ENCODE data around the gene BRMS1L. TPM values are rescaled to one million over a fixed set of nuclear protein-coding genes. Genes with fewer than 3 reads are reported as not detected.

Gene BRMS1L
- total RNA-seq, 1 donor = 5.6 TPM

GRCh38 chr14:35797796-35798195, 28.3 kb upstream of the BRMS1L start:
- no peak for DNase-seq (ENCODE audit: low read depth)
- TF ChIP-seq CTCF (IDR thresholded peaks at IDR 0.05; ENCODE audit: insufficient read depth, low read depth, low read length) = no peak
- no peak overlapping the region for H3K4me3 ChIP-seq (ENCODE audit: low read depth, low read length)

- no peak for DNase-seq (ENCODE audit: low read depth)
- H3K4me3 ChIP-seq (ENCODE audit: low read depth, low read length) = no peak overlapping the region
- no peak for TF ChIP-seq CTCF (IDR thresholded peaks at IDR 0.05; ENCODE audit: insufficient read depth, low read depth, low read length)
Measured at GRCh38 chr14:35806006-35806907, 19.9 kb upstream of the BRMS1L start.

- no peak for DNase-seq (ENCODE audit: low read depth)
- no peak for TF ChIP-seq CTCF (IDR thresholded peaks at IDR 0.05; ENCODE audit: insufficient read depth, low read depth, low read length)
- peak overlapping the region; percentile 82 for H3K4me3 ChIP-seq (ENCODE audit: low read depth, low read length)
Measured at GRCh38 chr14:35807131-35807961, 18.8 kb upstream of the BRMS1L start.

DNA sequence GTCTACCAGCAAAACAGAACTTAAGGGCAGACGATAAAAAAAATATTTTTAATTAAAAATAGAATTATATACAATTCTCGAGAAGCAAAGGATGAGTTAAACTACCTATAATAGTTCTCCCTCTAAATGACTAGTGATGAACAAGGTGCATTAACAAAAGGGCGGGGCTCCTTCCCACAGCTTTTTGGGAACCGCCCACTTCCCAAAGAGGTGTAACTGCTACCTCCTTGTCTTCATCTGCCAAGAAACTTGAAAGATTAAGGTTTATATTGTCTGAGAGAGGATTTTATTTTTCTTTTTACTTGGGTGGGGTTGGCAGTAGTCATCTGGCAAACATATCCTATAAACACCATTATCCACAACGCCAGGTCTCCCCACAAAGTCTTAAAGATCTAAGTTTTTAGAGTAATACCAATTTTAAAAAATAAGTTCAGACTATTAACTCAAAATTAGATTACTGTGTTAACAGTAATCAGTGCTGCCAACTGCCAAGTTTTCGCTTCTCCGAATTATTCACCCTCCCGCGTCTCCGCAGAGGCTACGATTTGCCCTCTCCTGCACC, 18.0 kb upstream of the BRMS1L start:
- no peak for TF ChIP-seq CTCF (IDR thresholded peaks at IDR 0.05; ENCODE audit: insufficient read depth, low read depth, low read length)
- peak overlapping the region; percentile 82 for H3K4me3 ChIP-seq (ENCODE audit: low read depth, low read length)
- DNase-seq (ENCODE audit: low read depth) = no peak

- DNase-seq (ENCODE audit: low read depth) = peak; percentile 98
- peak within 1 kb of the TSS; percentile 82 for H3K4me3 ChIP-seq (ENCODE audit: low read depth, low read length)
- peak; percentile 40 for TF ChIP-seq CTCF (IDR thresholded peaks at IDR 0.05; ENCODE audit: insufficient read depth, low read depth, low read length)
Measured at GRCh38 chr14:35808638-35809563, 17.2 kb upstream of the BRMS1L start, which contains the start of gene RALGAPA1. Gene RALGAPA1 (minus strand): TSS chr14:35809295. CDS start chr14:35808835, 460 bp downstream.

DNA sequence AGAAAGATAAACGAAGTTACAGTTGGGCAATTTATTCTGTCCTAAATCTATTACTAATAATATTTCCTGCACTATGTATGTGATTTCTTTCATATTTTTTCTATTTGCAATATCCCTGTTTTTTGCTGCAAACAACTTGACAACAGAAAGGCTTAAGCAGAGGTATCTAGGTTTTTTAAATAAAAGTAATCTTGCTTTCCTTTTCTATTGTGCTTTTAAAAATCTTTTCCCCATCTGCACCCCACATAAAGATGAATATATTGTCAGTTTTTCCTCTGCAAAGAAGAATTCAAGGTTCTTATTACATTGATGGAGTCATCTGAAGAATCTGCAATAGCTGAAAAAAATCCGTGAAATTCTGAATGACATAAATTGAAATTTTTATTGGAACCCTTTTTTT, 16.5 kb upstream of the BRMS1L start:
- H3K4me3 ChIP-seq (ENCODE audit: low read depth, low read length) = no peak overlapping the region
- no peak for TF ChIP-seq CTCF (IDR thresholded peaks at IDR 0.05; ENCODE audit: insufficient read depth, low read depth, low read length)
- no peak for DNase-seq (ENCODE audit: low read depth)
